ENCODE results near the gene PUSL1.

Gene PUSL1

GRCh38 chr1:1284221-1285101 is 23.9 kb upstream of the PUSL1 start:
- H3K4me3 ChIP-seq (ENCODE audit: control insufficient read depth, low read depth, low read length) = no peak overlapping the region
- DNase-seq (ENCODE audit: low read depth) = no peak
- TF ChIP-seq CTCF (IDR thresholded peaks at IDR 0.05; ENCODE audit: control insufficient read depth, insufficient read depth, low read depth, low read length, missing control alignments) = no peak

- no peak for TF ChIP-seq CTCF (IDR thresholded peaks at IDR 0.05; ENCODE audit: control insufficient read depth, insufficient read depth, low read depth, low read length, missing control alignments)
- DNase-seq (ENCODE audit: low read depth) = no peak
- H3K4me3 ChIP-seq (ENCODE audit: control insufficient read depth, low read depth, low read length) = no peak overlapping the region
Observed at GRCh38 chr1:1285102-1285571, 23.3 kb upstream of the PUSL1 start.

- DNase-seq (ENCODE audit: low read depth) = no peak
- no peak for TF ChIP-seq CTCF (IDR thresholded peaks at IDR 0.05; ENCODE audit: control insufficient read depth, insufficient read depth, low read depth, low read length, missing control alignments)
- no peak overlapping the region for H3K4me3 ChIP-seq (ENCODE audit: control insufficient read depth, low read depth, low read length)
Observed at GRCh38 chr1:1285611-1286311, 22.6 kb upstream of the PUSL1 start.

- DNase-seq (ENCODE audit: low read depth) = no peak
- no peak for TF ChIP-seq CTCF (IDR thresholded peaks at IDR 0.05; ENCODE audit: control insufficient read depth, insufficient read depth, low read depth, low read length, missing control alignments)
- no peak overlapping the region for H3K4me3 ChIP-seq (ENCODE audit: control insufficient read depth, low read depth, low read length)
Observed at GRCh38 chr1:1286313-1287261, 21.8 kb upstream of the PUSL1 start.

DNA sequence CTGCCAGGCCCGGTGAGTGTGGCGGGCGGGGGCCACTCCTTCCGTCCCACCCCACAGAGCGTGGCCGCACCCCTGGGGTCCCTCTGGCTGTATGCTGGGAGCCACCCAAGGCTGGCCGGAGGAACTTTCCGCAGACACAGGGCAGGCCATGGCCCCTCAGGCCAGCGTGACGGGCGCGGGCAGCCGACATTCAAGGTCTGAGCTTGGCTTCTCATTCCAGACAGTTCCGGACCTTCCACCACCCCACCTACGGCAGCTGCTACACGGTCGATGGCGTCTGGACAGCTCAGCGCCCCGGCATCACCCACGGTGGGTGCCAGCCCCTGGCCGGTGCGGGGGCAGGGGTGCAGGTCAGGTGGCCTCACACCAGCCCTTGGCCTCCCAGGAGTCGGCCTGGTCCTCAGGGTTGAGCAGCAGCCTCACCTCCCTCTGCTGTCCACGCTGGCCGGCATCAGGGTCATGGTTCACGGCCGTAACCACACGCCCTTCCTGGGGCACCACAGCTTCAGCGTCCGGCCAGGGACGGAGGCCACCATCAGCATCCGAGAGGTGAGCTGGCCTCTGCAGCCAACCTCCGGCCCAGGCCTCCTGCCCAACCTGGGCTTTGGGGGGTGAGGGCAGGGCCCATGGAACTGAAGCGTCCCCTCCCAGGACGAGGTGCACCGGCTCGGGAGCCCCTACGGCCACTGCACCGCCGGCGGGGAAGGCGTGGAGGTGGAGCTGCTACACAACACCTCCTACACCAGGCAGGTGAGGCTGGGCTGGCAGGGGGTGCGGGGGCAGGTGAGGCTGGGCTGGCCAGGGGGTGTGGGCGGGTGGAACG is 20.9 kb upstream of the PUSL1 start:
- TF ChIP-seq CTCF (IDR thresholded peaks at IDR 0.05; ENCODE audit: control insufficient read depth, insufficient read depth, low read depth, low read length, missing control alignments) = no peak
- no peak overlapping the region for H3K4me3 ChIP-seq (ENCODE audit: control insufficient read depth, low read depth, low read length)
- no peak for DNase-seq (ENCODE audit: low read depth)
